Kidney glomerular epithelial cell (primary cell): ENCODE results near the gene KANSL1.
"Not testable (repeated sequence)": the region's sequence is repeated elsewhere in the genome, so short reads cannot be mapped to it uniquely, and the experiment has no call there.

Experiments used
- DNase-seq: peaks from one replicate; lab custom pipeline; 2025; lab: John Stamatoyannopoulos, UW

The KANSL1 gene

GRCh38 chr17:46136820-46137219 lies 56.4 kb downstream of the KANSL1 start:
- DNase-seq = no peak

DNA sequence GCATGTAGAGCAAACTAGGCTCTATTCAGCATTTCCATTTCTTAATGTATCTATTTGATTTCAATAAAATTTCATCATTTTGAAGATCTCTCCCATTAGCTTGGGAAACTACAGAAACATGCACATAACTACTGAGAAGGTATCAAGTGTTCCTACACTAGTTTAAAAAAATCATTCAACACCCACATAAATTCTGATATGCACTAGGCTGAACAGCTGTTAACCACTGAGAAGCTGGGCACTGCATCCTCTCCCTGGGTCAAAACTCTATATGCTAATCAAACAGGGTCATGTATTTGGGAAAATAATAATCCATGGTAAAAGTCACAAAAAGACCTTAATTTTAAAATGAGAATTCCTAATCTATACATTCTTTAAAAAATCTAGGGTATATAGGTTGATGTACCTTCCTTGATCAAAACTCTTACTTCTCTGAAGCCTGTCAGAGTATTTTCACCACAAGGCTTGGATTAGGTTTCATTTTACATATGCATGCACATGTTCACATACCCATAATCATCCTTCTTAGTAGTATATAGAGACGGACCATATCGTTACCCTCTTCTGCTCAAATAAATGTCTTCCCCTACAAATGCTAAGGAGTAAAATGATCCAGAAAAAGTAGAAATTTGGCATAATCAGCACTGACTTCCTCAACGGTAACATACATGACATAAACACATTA lies 57.2 kb downstream of the KANSL1 start:
- no peak for DNase-seq

- DNase-seq = no peak
Observed at GRCh38 chr17:46135126-46135812, 58.0 kb downstream of the KANSL1 start.

DNA sequence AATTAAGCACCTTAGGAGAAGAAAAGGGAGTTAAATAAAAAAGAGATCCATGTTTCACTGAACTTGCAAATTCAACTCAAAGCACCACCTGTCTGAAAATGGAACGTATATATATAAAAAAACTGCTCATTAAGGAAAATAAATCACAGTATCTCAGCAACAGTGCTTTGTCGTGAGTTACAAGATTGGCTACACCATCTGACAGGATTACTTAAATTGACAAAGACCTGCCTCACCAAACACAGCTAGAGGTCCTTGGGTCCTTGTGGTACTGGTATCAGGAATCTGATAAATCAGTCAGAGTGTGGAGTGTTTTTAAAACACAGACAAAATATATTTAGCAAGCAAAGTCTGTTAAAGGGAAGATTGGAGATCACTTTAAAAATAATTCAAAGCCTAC lies 63.9 kb downstream of the KANSL1 start:
- no peak for DNase-seq

- no peak for DNase-seq
Observed at GRCh38 chr17:46128453-46128852, 64.8 kb downstream of the KANSL1 start.

- no peak for DNase-seq
Observed at GRCh38 chr17:46127524-46127923, 65.7 kb downstream of the KANSL1 start.

GRCh38 chr17:46126840-46127239 lies 66.4 kb downstream of the KANSL1 start:
- no peak for DNase-seq

DNA sequence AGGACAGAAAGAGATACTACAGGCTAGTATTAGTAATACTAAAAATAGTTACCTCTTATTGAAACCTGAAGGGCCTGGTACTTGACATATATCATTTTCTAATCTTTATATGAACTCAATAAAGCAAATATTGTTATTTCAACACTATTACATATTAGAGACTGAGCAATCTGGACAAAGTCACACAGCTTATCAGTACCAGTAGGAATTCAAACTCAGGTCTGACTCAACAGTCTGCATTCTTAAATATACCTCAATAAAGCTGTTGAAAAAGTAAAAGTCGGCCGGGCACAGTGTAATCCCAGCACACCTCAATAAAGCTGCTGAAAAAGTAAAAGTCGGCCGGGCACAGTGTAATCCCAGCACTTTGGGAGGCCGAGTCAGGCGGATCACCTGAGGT lies 67.4 kb downstream of the KANSL1 start:
- no peak for DNase-seq

GRCh38 chr17:46124695-46125592 lies 68.3 kb downstream of the KANSL1 start:
- no peak for DNase-seq

GRCh38 chr17:46123607-46124006 lies 69.6 kb downstream of the KANSL1 start:
- DNase-seq = no peak

DNA sequence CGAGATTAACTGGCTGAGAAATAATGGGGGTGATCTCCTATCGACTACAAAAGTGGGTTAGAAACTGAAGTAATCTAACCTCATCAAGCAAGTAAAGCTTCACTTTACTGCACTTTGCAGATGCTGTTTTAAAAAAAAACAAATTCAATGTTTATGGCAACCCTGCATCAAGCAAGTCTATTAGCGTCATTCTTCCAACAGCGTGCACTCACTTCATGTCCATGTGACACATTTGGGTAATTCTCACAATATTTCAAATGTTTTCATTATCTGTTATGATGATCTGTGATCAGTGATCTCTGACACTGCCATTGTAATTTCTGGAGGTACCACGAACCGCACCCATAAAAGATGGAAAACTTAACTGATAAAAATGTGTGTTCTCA lies 70.8 kb downstream of the KANSL1 start:
- DNase-seq = no peak

DNA sequence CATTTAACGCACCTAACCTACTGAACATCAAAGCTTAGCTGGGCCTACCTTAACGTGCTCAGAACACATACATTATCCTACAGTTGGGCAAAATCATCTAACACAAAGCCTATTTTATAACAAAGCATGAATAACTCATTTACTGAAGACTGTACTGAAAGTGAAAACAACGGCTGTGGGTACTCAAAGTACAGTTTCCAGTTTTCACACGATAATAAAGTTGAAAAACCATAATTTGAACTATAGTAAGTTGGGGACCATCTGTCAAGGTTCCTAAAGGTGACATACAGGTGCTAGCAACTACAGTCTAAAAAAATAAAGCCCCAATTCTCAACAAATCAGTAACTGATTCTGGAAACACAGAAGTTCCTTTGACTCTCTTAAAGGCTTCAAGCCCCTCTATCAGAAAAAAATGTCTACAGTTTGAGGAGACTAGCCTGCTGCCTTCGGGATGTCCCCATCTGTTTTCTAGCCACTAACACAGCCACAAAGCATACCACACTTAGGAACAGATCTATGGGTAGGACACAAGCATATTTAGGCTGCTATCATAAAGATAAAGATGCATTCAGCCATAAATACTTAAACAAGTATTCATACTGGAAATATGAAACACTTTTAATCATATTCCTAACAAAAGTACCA lies 71.3 kb downstream of the KANSL1 start:
- DNase-seq = no peak

DNA sequence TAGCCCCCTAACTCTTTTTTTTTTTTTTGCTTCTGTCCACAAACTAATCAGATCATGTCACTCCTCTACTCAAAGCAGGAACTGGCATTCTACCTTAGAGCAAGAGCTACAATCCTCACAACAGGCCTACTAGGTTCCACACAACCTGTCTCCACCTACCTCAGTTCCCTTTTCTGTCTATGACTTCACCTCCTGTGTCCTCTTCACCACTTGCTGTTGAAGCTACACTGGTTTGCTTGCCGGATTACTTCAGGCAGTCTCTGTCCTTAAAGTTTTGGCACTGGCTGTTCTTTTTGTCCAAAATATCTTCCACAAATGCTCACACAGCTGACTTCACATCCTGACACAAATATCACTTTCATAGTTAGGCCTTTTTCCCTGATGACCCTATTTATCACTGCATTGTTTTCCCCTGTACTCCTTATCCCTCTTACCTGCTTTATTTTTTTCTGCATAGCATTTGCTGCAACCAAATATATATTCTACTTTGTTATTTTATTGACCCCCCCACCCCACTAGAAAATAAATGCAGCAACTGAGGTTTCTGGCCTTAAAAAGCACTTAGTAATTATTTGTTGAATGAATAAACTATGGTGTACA lies 72.0 kb downstream of the KANSL1 start:
- no peak for DNase-seq

- no peak for DNase-seq
Observed at GRCh38 chr17:46120537-46120936, 72.7 kb downstream of the KANSL1 start.

DNA sequence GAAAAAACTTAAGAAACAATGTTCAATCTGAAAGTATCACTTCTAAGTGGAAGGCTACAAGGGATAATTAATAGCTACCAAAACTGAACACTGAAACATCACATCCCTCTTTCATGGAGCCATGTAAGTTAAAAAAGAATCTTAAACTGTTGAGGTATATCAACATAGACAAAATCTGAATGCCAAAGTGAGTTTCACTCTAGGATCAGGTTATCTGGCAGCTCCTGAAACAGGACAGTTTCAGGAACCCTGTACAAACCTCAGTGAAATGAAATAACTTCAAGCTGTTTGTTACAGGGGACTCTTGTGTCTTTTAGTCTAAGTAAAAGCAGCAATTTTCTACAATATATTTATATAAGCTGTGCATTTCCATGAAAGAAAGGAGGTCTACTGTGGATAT lies 73.2 kb downstream of the KANSL1 start:
- DNase-seq = no peak

DNA sequence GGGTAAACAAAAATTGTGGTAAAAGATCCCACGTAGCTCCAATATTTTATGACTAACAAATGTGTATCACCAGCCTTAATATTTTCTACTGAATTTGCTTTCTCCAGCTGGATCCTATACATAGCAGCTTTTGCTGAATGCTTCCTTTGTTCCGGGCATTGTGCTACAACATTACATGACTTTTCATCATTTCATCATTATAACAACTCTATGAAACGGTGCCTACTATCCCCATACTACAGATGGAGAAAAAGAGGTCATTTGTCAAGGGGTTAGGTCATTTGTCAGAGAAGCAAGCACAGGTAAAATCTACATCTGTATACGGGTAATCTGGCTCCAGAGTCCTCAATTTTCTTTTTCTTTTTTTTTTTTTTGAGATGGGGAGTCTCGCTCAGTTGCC lies 74.3 kb downstream of the KANSL1 start:
- no peak for DNase-seq

DNA sequence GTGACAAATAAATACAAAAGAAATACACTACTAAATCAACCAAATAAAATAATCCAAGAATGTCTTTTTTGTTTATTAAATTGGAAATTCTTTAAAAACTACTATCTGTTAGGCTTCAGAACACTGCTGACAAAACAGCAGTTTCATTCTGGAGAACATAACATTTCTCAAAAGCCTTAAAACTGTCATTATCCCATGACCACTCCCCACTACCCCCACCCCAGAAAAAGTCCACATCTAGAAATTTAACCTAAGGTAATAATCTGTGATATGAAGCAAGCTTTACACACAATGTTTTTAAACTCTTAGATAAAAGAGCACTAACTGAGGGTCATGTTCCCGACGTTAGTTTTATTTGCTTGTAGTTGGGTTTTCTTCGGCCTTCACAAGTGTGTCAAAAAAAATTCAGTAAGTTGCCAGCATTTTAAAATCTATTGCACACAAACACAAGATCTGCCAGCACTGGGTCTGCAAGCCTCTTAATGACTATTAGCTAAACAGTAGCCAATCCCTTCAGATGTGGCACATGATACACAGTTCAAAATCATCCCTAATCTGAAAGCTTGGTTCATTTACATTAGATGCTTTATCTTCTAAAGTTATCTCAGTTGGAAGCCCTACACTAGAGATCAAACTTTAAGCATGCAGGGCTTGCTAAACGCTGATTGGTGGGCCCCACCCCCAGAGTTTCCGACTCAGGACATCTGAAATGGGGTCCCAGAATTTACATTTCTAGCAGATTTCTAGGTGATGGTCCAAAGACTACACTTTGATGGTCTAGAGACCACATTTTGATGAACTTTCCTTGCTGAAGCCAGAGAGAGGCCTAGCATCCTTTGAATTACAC lies 75.2 kb downstream of the KANSL1 start:
- no peak for DNase-seq

DNA sequence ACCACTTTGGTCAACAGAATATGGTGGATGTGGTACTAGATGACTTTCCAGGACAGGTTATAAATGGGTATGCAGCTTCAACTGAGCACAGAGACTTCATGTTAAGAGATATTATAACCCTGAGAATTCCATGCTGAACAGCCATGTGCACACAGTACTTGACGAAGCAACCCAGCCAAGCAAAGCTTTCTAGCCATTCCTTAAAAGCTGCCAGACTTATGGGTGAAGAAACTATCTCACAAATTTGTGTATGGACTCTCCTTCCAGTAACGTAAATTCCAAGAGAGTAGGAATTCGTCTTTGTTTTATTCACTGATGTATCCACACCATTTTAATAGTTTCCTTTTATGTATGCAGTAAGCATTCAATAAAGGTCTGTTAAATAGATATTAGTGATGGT lies 76.1 kb downstream of the KANSL1 start:
- no peak for DNase-seq

DNA sequence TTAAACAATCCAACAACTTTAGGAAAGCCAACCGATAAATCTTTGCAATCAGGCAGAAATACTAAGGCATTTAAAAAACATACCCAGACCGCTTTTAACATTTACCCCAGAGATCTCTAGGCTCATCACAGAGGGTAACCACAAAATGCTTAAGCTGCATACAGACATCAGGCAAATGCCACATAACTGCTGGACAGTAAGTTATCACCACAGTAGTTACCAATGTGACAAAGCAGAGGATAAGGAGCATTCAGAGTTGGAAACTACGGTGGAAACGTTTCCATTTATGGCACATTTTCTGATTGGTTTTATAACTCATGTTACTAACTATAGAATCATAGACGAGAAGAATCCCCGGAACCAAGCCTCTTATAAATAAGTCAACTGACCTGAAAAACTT lies 77.5 kb downstream of the KANSL1 start:
- no peak for DNase-seq

GRCh38 chr17:46111236-46111635 lies 82.0 kb downstream of the KANSL1 start:
- DNase-seq = not testable (repeated sequence)

GRCh38 chr17:46110219-46110618 lies 83.0 kb downstream of the KANSL1 start:
- DNase-seq = no peak
